CD4-positive, alpha-beta T cell (primary cell): Measurements from ENCODE around the gene FOXA1. TPM values are rescaled to one million over a fixed set of nuclear protein-coding genes. Genes with fewer than 3 reads are reported as not detected.

ENCODE experiments used
- ATAC-seq: fragments of 200-7000 bp; cut with Tn5 transposase; one replicate; pipeline ENCODE4 v1.10.0; 2022; ENCODE audit warnings: mild to moderate bottlenecking; ENCODE audit not compliant: poor library complexity
- CTCF ChIA-PET: fragments of 350-600 bp; sonication (Branson Sonifier 250); formaldehyde crosslinking; loops from one replicate; lab custom pipeline; 2021; ENCODE audit warnings: antibody characterized with exemption, inconsistent platforms; lab: Charles Lee
- POLR2A ChIA-PET: fragments of 350-600 bp; sonication (Branson Sonifier 250); formaldehyde crosslinking; loops from one replicate; lab custom pipeline; 2021; ENCODE audit warnings: antibody characterized with exemption, inconsistent platforms; lab: Charles Lee
- DNase-seq, 14 experiments: peaks; one replicate each; pipeline ENCODE4 v3.0.0-alpha.2; 2013 to 2020; ENCODE audit warnings: mixed read lengths in 2 of 14
- H3K27ac ChIP-seq, 2 donors: one replicate each; pipeline versions ENCODE4 v1.5.1 to v1.7.0; 2013; ENCODE audit warnings: low read length in 2 of 2, low read depth in 1 of 2, mild to moderate bottlenecking in 1 of 2
- H3K27me3 ChIP-seq, 2 experiments: 1 replicate in 1 of 2; 2 replicates in 1 of 2; pipeline versions ENCODE4 v1.6.1 to v1.7.0; 2013; ENCODE audit warnings: low read length in 2 of 2, control low read depth in 1 of 2, mild to moderate bottlenecking in 1 of 2, moderate library complexity in 1 of 2; ENCODE audit not compliant: insufficient read depth in 2 of 2, control insufficient read depth in 1 of 2
- H3K36me3 ChIP-seq: one replicate; pipeline ENCODE4 v1.6.1; 2013; ENCODE audit warnings: low read length, control low read depth; ENCODE audit not compliant: insufficient read depth
- H3K4me1 ChIP-seq: one replicate; pipeline ENCODE4 v1.6.1; 2013; ENCODE audit warnings: low read length, control low read depth; ENCODE audit not compliant: insufficient read depth
- H3K4me3 ChIP-seq: one replicate; pipeline ENCODE4 v1.5.1; 2013; ENCODE audit warnings: mild to moderate bottlenecking, low read length, moderate library complexity
- H3K9me3 ChIP-seq, 2 experiments: 1 replicate in 1 of 2; 2 replicates in 1 of 2; pipeline versions ENCODE4 v1.6.1 to v1.7.0; 2013; ENCODE audit warnings: low read length in 2 of 2, mild to moderate bottlenecking in 2 of 2, control low read depth in 1 of 2, moderate library complexity in 1 of 2; ENCODE audit not compliant: control insufficient read depth in 1 of 2, insufficient read depth in 1 of 2
- H3K27ac Mint-ChIP-seq: one replicate; pipeline ENCODE4 v1.8.0; 2020; ENCODE audit warnings: mixed read lengths
- H3K27me3 Mint-ChIP-seq: one replicate; pipeline ENCODE4 v1.8.0; 2021; ENCODE audit warnings: mixed read lengths
- H3K36me3 Mint-ChIP-seq: one replicate; pipeline ENCODE4 v1.8.0; 2021; ENCODE audit warnings: low read depth, mixed read lengths
- H3K4me1 Mint-ChIP-seq: one replicate; pipeline ENCODE4 v1.8.0; 2021; ENCODE audit warnings: low read depth, mixed read lengths
- H3K4me3 Mint-ChIP-seq: one replicate; pipeline ENCODE4 v1.8.0; 2020; ENCODE audit warnings: mild to moderate bottlenecking, mixed read lengths
- H3K9me3 Mint-ChIP-seq: one replicate; pipeline ENCODE4 v1.8.0; 2020; ENCODE audit warnings: mixed read lengths
- CTCF ChIP-seq: fragments of 200-600 bp; IDR thresholded peaks from one replicate; pipeline ENCODE4 v1.8.0; 2022; ENCODE audit warnings: antibody characterized with exemption, mild to moderate bottlenecking
- intact Hi-C, 2 experiments: fragments of 100-400 bp; cut with DNase I in 1 of 2; cut with micrococcal nuclease in 1 of 2; formaldehyde crosslinking; loops; one replicate each; pipeline versions ENCODE4 v1.15.1 to v1.9.0; 2023 to 2025; cut with DNase I, micrococcal nuclease
- total RNA-seq, 174 experiments: library from RNA in 2 of 174; stranded (reverse) in 2 of 174; gene quantifications; one replicate each; pipeline ENCODE4 v1.2.3 and lab custom pipeline; 2021 to 2026

The FOXA1 gene
- total RNA-seq, 2 experiments from 2014 or later = not detected

GRCh38 chr14:37584211-37585100 lies 10.6 kb downstream of the FOXA1 start:
- Mint-ChIP-seq H3K27me3 (peaks cover 77% of the 10 kb centered on the region), H3K9me3 (peaks cover 3% of the 10 kb centered on the region), H3K36me3 (no peaks in the 10 kb centered on the region), H3K4me3 (no peak overlapping the region), H3K27ac (no peak overlapping the region), H3K4me1 (no peaks in the 10 kb centered on the region)
- DNase-seq (no peak), ATAC-seq (no peak)
- no peak for TF ChIP-seq CTCF
- H3K36me3 ChIP-seq = no peaks in the 10 kb centered on the region
- no peak overlapping the region for H3K4me3 ChIP-seq
- H3K9me3 ChIP-seq = peaks cover 0 to 35% of the 10 kb centered on the region in 2 experiments
- POLR2A ChIA-PET = no interaction called here
- H3K27me3 ChIP-seq = peaks cover 48 to 76% of the 10 kb centered on the region in 2 experiments
- intact Hi-C loops = no loop called here
- CTCF ChIA-PET = no interaction called here
- H3K27ac ChIP-seq = no peak overlapping the region
- H3K4me1 ChIP-seq = no peaks in the 10 kb centered on the region

GRCh38 chr14:37583358-37584210 lies 11.5 kb downstream of the FOXA1 start:
- peaks cover 40 to 67% of the 10 kb centered on the region in 2 experiments for H3K27me3 ChIP-seq
- ATAC-seq (no peak), DNase-seq (no peak)
- no peaks in the 10 kb centered on the region for H3K36me3 ChIP-seq
- Mint-ChIP-seq H3K4me3 (no peak overlapping the region), H3K9me3 (no peaks in the 10 kb centered on the region), H3K27ac (no peak overlapping the region), H3K36me3 (no peaks in the 10 kb centered on the region), H3K27me3 (peaks cover 73% of the 10 kb centered on the region), H3K4me1 (no peaks in the 10 kb centered on the region)
- intact Hi-C loops = no loop called here
- ChIA-PET POLR2A (no interaction called here), CTCF (no interaction called here)
- no peak overlapping the region for H3K4me3 ChIP-seq
- H3K4me1 ChIP-seq = no peaks in the 10 kb centered on the region
- no peak overlapping the region for H3K27ac ChIP-seq
- H3K9me3 ChIP-seq = peaks cover 0 to 35% of the 10 kb centered on the region in 2 experiments
- TF ChIP-seq CTCF = no peak

GRCh38 chr14:37580146-37580545 lies 14.9 kb downstream of the FOXA1 start:
- H3K9me3 Mint-ChIP-seq = peaks cover 2% of the 10 kb centered on the region
- intact Hi-C loops = no loop called here
- H3K36me3 Mint-ChIP-seq = no peaks in the 10 kb centered on the region
- DNase-seq = no peak
- no peak overlapping the region for H3K27ac Mint-ChIP-seq
- CTCF ChIA-PET = no interaction called here
- Histone ChIP-seq H3K27ac (no peak overlapping the region), H3K36me3 (no peaks in the 10 kb centered on the region), H3K4me1 (no peaks in the 10 kb centered on the region), H3K27me3 (peaks cover 18 to 35% of the 10 kb centered on the region in 2 experiments), H3K9me3 (peaks cover 0 to 20% of the 10 kb centered on the region in 2 experiments), H3K4me3 (no peak overlapping the region)
- ATAC-seq = no peak
- H3K4me3 Mint-ChIP-seq = no peak overlapping the region
- TF ChIP-seq CTCF = no peak
- POLR2A ChIA-PET = no interaction called here
- no peaks in the 10 kb centered on the region for H3K4me1 Mint-ChIP-seq
- H3K27me3 Mint-ChIP-seq = peaks cover 51% of the 10 kb centered on the region
